ENCODE results near the gene RGS19.
A peak's percentile ranks its signal among the peaks of the same experiment; 100 is the strongest.
"Not testable (repeated sequence)": the region's sequence is repeated elsewhere in the genome, so short reads cannot be mapped to it uniquely, and the experiment has no call there.

Gene RGS19

GRCh38 chr20:64079273-64080012, at the start of gene RGS19:
Gene RGS19, minus strand, starts transcription at chr20:64079518. Its CDS starts 2,632 bp downstream, at chr20:64076886.
- peak; percentile 64 for DNase-seq

GRCh38 chr20:64123517-64123916, 44.2 kb upstream of the RGS19 start:
- DNase-seq = not testable (repeated sequence)

- DNase-seq = not testable (repeated sequence)
Observed at GRCh38 chr20:64122927-64123326, 43.6 kb upstream of the RGS19 start.

- no peak for DNase-seq
Observed at GRCh38 chr20:64121586-64121985, 42.3 kb upstream of the RGS19 start.

- no peak for DNase-seq
Observed at GRCh38 chr20:64119681-64120341, 40.5 kb upstream of the RGS19 start.

GRCh38 chr20:64119301-64119680, 40.0 kb upstream of the RGS19 start:
- DNase-seq = no peak

GRCh38 chr20:64117432-64117777, 38.1 kb upstream of the RGS19 start:
- not testable (repeated sequence) for DNase-seq

- no peak for DNase-seq
Observed at GRCh38 chr20:64116541-64117431, 37.5 kb upstream of the RGS19 start.

- DNase-seq = no peak
Observed at GRCh38 chr20:64116016-64116415, 36.7 kb upstream of the RGS19 start.

- no peak for DNase-seq
Observed at GRCh38 chr20:64115171-64115911, 36.0 kb upstream of the RGS19 start.

GRCh38 chr20:64114356-64114971, 35.1 kb upstream of the RGS19 start:
- no peak for DNase-seq

- no peak for DNase-seq
Observed at GRCh38 chr20:64113796-64114355, 34.6 kb upstream of the RGS19 start.

- DNase-seq = no peak
Observed at GRCh38 chr20:64113444-64113775, 34.1 kb upstream of the RGS19 start.

GRCh38 chr20:64112691-64113443, 33.5 kb upstream of the RGS19 start:
- no peak for DNase-seq

- no peak for DNase-seq
Observed at GRCh38 chr20:64111841-64112641, 32.7 kb upstream of the RGS19 start.

- DNase-seq = no peak
Observed at GRCh38 chr20:64110411-64111068, 31.2 kb upstream of the RGS19 start.

- no peak for DNase-seq
Observed at GRCh38 chr20:64109831-64110391, 30.6 kb upstream of the RGS19 start.

GRCh38 chr20:64108731-64109681, 29.7 kb upstream of the RGS19 start:
- DNase-seq = no peak
